Motor neuron (in vitro differentiated cells): ENCODE data around the gene SLC9B1. TPM values are rescaled to one million over a fixed set of nuclear protein-coding genes. Genes with fewer than 3 reads are reported as not detected.
"Not testable (repeated sequence)": the region's sequence is repeated elsewhere in the genome, so short reads cannot be mapped to it uniquely, and the experiment has no call there.

Source experiments
- ATAC-seq, 8 experiments: fragments of 200-7000 bp; cut with Tn5 transposase; replicated peaks in 6 of 8; 2 replicates each; pipeline ENCODE4 v1.8.0; 2021; ENCODE audit warnings: mild to moderate bottlenecking in 8 of 8, moderate library complexity in 8 of 8
- H3K27ac ChIP-seq, 2 donors: fragments of 250-450 bp; sonication (Bioruptor Pico); 2 replicates each; pipeline ENCODE4 v1.9.0; 2021; ENCODE audit warnings: antibody characterized with exemption in 2 of 2, mild to moderate bottlenecking in 2 of 2, moderate library complexity in 1 of 2
- H3K4me1 ChIP-seq, 2 donors: fragments of 250-450 bp; sonication (Bioruptor Pico); replicated peaks in 1 of 2; 2 replicates each; pipeline ENCODE4 v1.6.1; 2021; ENCODE audit warnings: antibody characterized with exemption in 2 of 2, mild to moderate bottlenecking in 2 of 2, moderate library complexity in 1 of 2
- H3K4me3 ChIP-seq, 5 donors: fragments of 250-450 bp; sonication (Bioruptor Pico); 2 replicates each; pipeline ENCODE4 v1.9.0; 2021; ENCODE audit warnings: antibody characterized with exemption in 5 of 5, mild to moderate bottlenecking in 5 of 5, moderate library complexity in 4 of 5
- WGBS, 10 experiments: fragments of 450-650 bp; shearing (Covaris generic); methylation state at CpG; one replicate each; pipeline ENCODE4 v1.0.0; 2022; 5-methylcytosine and 5-hydroxymethylcytosine counted together
- in situ Hi-C, 9 experiments: fragments of 400-800 bp; cut with MboI; loops; one replicate each; pipeline ENCODE4 v1.15.0; 2021; ENCODE audit warnings: low sequenced_read_pairs in 9 of 9, low pct_unique_long_range_greater_than_20kb in 2 of 9; ENCODE audit not compliant: unreplicated experiment in 9 of 9
- total RNA-seq, 8 experiments: library from RNA; unstranded; fragments of 300-600 nt; gene quantifications; 2 replicates each; pipeline versions ENCODE4 v1.2.3 to v1.2.4, GENCODE V29; 2022

The SLC9B1 gene
- total RNA-seq, 8 experiments from 2014 or later = 0.28 to 9.1 (median 0.81) TPM

DNA sequence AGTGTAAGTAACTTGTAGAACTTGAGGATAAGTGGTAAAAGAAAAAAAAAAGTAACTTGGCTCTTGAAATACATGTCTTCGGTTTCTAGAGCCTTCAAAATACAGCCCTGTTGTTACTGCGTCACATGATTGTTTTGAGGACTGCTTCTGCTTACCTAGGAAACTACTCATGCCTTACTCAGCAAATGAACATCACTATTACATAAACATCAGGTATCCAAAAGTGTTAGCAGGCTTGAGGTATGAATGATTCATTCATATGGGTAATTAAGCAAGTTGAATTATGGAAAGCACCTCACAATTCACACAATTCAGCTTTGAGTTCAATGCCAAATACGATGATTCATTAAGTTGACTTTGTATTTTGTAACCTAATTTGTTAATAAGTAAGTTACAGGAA, 129.6 kb downstream of the SLC9B1 start:
- ATAC-seq, H3K4me3 ChIP-seq, H3K4me1 ChIP-seq, in situ Hi-C loops, H3K27ac ChIP-seq: not testable (repeated sequence)
- WGBS, 10 experiments = 67 to 100% (median 97%) methylated on average over 1 to 3 of the region's 3 CpGs; no CpG with 5 or more reads in 4 of the 10 experiments

DNA sequence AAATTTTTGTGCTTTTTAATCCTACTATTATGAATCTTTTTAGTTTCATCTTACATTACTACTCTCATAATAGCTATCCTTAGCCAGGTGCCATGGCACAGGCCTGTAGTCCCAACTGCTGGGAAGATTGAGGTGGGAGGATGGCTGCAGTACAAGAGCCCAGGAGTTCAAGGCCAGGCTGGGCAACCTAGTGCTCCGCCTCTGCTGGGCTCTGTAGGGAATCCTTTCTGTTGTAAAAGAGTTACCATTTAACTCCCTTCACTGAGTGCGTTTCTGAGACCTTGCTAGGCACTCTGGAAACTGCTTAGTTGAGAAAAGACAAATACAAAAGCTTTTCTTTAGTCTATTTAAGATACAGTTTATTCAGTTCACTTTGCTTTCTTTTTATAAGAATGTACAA, 130.9 kb downstream of the SLC9B1 start:
- in situ Hi-C loops, ATAC-seq, H3K27ac ChIP-seq, H3K4me1 ChIP-seq, H3K4me3 ChIP-seq: not testable (repeated sequence)
- 0 to 100% (median 33%) methylated on average over 1 to 2 of the region's 2 CpGs; no CpG with 5 or more reads in 4 of the 10 experiments for WGBS, 10 experiments

DNA sequence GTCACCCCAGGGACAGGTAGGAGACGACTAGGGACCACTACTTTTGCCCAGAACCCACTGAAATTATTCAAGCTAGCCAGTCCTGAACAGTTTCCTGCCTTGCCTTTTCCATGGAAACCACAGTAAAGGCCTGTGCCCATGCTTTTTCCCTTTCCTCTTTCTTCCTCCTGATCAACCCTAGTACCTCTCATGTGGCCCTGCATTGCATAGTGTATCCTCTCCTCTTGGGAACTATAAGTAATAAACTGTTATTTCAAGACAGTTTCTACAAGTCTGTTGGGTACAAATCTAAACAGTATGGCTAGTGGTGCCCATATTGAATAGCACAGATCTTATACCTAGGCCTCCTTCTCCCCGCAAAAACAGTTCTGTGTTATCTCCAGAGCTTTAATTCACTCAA, 136.2 kb downstream of the SLC9B1 start:
- Histone ChIP-seq H3K4me1 (no peaks in the 10 kb centered on the region), H3K4me3 (no peak overlapping the region), H3K27ac (no peak overlapping the region)
- no peak for ATAC-seq
- WGBS, 10 experiments = 67 to 100% (median 100%) methylated on average over 1 to 2 of the region's 2 CpGs; no CpG with 5 or more reads in 3 of the 10 experiments
- in situ Hi-C loops = no loop called here

DNA sequence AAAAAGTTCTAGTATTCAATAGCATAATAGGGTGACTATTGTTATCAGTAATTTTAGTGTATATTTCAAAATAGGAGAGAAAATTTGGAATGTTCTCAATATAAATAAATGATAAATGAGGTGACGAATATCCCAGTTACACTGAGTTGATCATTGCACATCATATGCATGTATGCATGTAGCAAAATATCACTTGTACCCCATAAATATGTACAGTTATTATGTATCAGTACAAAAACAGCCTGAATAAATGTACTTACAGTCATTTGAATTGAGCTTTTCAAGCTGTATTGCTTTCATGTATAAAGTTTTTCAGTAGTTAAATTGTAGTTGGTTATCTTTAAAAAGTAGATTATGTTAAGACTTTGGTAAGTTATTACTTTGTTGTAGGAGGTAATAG, 138.2 kb downstream of the SLC9B1 start:
- Histone ChIP-seq H3K4me3 (no peak overlapping the region), H3K4me1 (no peaks in the 10 kb centered on the region), H3K27ac (no peak overlapping the region)
- in situ Hi-C loops = no loop called here
- peak in 1 of 8 experiments; percentile 83 for ATAC-seq
- 25 to 100% (median 89%) methylated on average over 1 of the region's 1 CpG; no CpG with 5 or more reads in 2 of the 10 experiments for WGBS, 10 experiments

DNA sequence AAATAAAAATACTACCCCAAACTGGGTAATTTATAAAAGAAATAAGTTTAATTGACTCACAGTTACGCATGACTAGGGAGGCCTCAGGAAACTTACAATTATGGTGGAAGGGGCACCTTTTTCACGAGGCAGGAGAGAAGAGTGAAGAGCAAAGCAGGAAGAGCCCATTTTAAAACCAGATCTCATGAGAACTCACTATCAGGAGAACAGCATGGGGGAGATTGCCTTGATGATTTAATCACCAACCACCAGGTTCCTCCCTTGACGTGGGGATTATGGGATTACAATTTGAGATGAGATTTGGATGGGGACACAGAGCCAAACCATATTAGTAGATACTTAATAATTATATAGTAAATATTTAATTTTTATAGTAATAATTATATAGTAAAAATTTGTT, 140.6 kb downstream of the SLC9B1 start:
- 70 to 100% (median 98%) methylated on average over 1 to 3 of the region's 3 CpGs for WGBS, 10 experiments
- no peaks in the 10 kb centered on the region for H3K4me1 ChIP-seq
- no peak overlapping the region for H3K4me3 ChIP-seq
- ATAC-seq = no peak
- in situ Hi-C loops = no loop called here
- H3K27ac ChIP-seq = no peak overlapping the region

DNA sequence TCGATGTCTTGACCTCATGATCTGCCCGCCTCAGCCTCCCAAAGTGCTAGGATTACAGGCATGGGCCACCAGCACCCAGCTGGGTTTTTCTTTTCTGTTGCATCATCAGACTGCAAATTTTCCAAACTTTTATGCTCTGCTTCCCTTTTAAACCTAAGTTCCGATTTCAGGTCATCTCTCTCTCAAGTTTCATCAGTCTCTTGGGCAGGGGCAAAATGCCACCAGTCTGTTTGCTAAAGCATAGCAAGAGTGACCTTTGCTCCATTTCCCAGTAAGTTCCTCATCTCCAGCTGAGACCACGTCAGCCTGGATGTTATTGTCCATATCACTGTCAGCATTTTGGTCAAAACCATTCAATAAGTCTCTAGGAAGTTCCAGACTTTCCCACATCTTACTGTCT, 141.2 kb downstream of the SLC9B1 start:
- WGBS, 10 experiments = 80 to 100% (median 100%) methylated on average over 1 to 3 of the region's 4 CpGs; no CpG with 5 or more reads in 2 of the 10 experiments
- H3K4me3 ChIP-seq, H3K27ac ChIP-seq, in situ Hi-C loops, ATAC-seq, H3K4me1 ChIP-seq: not testable (repeated sequence)

DNA sequence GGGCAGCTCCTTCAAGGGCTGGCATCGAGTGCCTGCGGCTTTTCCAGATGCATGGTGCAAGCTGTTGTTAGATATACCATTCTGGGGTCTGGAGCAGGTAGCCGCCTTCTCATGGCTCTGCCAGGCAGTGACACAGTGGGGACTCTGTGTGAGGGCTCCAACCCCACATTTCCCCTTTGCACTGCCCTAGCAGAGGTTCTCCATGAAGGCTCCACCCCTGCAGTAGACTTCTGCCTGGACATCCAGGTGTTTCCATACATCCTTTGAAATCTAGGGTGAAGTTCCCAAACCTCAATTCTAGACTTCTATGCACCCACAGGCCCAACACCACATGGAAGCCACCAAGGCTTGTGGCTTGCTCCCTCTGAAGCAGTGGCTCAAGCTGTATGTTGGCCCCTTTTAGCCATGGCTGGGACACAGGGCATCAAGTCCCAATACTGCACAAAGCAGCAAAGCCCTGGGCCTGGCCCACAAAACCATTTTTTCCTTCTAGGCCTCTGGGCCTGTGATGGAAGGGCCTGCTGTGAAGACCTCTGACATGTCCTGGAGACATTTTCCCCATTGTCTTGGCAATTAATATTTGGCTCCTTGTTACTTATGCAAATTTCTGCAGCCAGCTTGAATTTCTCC, 141.9 kb downstream of the SLC9B1 start:
- H3K4me1 ChIP-seq, in situ Hi-C loops, ATAC-seq, H3K4me3 ChIP-seq, H3K27ac ChIP-seq: not testable (repeated sequence)
- 100% methylated on average over 1 to 2 of the region's 3 CpGs; no CpG with 5 or more reads in 8 of the 10 experiments for WGBS, 10 experiments

DNA sequence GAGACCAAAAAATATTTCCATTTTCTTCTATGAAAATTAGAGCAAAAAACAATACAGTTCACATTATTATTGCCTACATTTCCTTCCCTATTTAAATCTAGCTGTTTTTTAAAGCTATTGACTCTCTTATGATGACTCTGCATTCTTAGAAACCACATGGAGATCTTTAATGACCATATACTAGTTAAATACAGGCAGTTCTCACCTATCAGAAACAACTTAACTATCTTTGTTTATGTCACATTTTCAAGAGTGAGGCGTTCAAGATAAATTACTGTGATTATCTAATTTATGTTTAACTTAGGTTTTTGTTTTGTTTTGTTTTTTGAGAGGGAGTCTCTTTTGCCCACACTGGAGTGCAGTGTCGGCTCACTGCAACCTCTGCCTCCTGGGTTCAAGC, 147.7 kb downstream of the SLC9B1 start:
- WGBS, 10 experiments = 80 to 100% (median 100%) methylated on average over 1 to 2 of the region's 2 CpGs; no CpG with 5 or more reads in 2 of the 10 experiments

DNA sequence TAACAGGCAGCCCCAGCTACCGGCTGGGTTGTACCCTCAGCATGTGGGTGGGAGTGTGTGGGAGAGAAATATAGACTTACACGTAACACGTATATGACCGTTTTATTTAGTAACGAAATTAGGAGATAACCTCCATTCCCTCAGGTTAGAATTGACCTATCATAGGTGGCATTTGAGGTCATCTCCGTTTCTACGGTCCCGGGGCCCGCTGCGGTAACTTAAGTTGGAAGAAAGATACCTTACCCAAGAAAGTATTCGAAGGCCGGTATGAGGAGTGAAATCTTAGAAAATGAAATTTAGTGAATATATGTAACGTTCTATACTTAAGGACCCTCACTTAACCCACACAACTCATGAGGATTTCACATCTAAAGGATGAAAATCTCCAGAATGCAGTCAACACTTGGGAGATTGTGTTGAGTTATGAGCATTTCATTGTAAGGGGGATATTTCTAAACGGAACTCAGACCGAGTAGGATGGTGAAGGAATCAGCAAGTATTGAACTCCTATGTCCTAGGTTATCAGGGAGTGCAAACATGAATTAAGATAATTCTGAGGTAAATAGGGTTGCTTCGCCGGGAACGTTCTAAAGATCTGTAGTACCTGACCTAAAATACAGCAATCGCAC, 149.8 kb downstream of the SLC9B1 start:
- in situ Hi-C loops = no loop called here
- WGBS, 10 experiments = 3 to 24% (median 9%) methylated on average over 1 to 19 of the region's 19 CpGs
- Histone ChIP-seq H3K4me3 (peak overlapping the region; percentile 50 to 81 (median 65)), H3K27ac (peak overlapping the region; percentile 94 to 95), H3K4me1 (peaks cover 5 to 30% of the 10 kb centered on the region in 2 donors)
- peak in 3 of 8 experiments; percentile 24 to 32 (median 26) for ATAC-seq

More for the DNA sequence above, 147.7 kb downstream of the SLC9B1 start:
- Histone ChIP-seq H3K27ac (no peak overlapping the region), H3K4me1 (peaks cover 5 to 24% of the 10 kb centered on the region in 2 donors), H3K4me3 (no peak overlapping the region)
- no peak for ATAC-seq
- in situ Hi-C loops = no loop called here

DNA sequence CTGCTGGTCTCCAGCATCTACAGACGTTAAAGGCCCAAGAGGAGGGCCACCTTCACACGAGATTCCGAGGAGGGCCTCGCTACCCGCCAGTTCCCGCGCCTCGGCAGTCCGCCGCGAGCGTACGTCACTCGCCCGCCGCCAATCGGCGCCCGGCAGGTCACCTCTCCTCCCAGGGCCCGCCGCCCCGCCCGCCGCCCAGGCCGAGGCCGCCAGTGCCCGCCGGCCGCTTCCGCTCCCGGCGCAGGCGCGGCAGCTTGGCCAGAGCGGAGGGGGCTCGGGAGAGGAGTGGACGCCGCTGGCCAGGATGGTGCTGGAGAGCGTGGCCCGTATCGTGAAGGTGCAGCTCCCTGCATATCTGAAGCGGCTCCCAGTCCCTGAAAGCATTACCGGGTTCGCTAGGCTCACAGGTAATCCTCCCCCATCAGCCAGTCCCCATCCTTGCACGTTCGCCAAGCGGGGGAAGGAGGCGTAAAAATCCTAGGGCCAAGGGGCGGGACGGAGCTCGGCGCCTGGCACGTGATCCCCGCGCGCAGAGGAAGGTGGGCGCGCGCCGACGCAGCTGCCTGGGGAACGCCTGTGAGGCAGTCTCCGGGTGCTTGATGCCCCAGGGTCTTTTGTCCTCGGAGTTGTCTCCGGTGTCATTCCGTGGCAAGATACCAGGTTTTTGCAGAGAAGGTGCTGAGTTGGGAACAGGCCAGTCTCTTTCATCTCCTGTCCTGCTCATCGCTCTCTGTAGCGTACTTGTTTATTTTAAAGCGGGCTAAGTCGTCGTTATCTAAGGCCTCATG, 150.5 kb downstream of the SLC9B1 start, which contains the start of gene CISD2:
TSS of gene CISD2 (plus strand) at position 212 of the 788 bp plus-strand sequence. CDS start at position 305, 93 bp downstream.
- peak; percentile 88 to 94 (median 94) for ATAC-seq
- peaks cover 5 to 30% of the 10 kb centered on the region in 2 donors for H3K4me1 ChIP-seq
- H3K4me3 ChIP-seq = peak within 1 kb of the TSS; percentile 50 to 81 (median 65)
- in situ Hi-C loops = no loop called here
- peak within 1 kb of the TSS; percentile 94 to 95 for H3K27ac ChIP-seq
- 0 to 1% (median 0%) methylated on average over 2 to 35 of the region's 71 CpGs; no CpG with 5 or more reads in 4 of the 10 experiments for WGBS, 10 experiments

DNA sequence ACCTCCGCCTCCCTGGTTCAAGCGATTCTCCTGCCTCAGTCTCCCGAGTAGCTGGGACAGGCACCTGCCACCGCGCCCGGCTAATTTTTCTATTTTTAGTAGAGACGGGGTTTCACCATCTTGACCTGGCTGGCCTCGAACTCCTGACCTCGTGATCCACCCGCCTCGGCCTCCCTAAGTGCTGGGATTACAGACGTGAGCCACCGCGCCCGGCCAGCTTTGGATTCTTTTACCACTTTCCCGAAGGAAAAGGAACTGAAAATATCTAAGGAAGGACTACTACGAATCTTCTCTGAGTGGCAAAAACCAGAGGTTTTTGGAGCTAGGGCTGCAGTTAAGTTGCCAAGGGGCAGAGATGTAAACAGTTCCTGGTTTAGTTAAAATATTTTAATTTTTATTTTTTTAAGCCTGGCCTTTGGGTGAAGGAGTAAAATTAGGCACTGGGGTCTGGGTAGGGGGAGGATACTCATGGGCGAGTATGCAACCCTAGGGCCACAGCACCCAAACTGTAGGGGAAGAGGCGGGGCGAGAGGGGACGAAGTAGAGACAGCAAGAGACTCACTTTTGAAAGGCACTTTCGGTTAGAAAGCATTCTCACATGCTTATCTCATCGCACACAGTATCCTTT, 151.2 kb downstream of the SLC9B1 start:
- peak in 2 of 8 experiments; percentile 16 to 33 for ATAC-seq
- peak overlapping the region; percentile 50 to 81 (median 65) for H3K4me3 ChIP-seq
- H3K27ac ChIP-seq = peak overlapping the region; percentile 94 to 95
- peaks cover 5 to 30% of the 10 kb centered on the region in 2 donors for H3K4me1 ChIP-seq
- 0 to 39% (median 8%) methylated on average over 1 to 12 of the region's 23 CpGs; no CpG with 5 or more reads in 2 of the 10 experiments for WGBS, 10 experiments
- in situ Hi-C loops = no loop called here

DNA sequence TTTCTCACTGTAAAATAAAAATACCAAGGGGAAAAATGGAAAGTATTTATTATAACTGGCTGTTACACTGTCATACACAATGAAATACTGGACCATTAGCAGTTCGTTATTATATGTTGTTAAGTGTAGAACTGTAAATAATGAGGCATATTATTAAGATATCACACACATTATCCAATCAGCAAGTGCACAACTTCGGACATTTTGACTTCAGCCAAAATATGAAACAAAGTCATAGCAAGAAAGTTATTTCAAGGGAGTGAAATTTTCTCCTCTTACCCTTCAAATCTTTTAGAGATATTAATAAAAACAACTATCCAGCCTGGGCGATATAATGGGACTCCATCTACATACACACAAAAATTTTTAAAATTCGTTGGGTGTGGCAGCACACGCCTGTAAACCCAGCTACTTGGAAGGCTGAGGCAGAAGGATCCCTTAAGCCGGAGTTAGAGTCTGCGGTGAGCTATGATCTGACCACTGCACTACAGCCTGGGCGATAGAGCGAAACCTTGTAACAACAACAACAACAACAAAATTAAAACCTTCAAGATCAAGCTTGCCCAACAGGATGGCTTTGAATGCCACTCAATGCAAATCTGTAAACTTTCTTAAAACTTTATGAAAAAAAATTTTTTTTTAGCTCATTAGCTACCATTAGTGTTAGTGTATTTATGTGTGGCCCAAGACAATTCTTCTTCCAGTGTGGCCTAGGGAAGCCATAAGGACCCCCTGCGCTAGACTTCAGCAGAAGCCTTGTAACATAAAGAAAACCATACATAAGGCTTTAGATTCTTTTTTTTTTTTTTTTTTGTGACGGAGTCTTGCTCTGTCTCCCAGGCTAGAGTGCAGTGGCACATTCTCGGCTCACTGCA, 152.0 kb downstream of the SLC9B1 start:
- Histone ChIP-seq H3K4me3 (peak overlapping the region; percentile 50 to 81 (median 65)), H3K27ac (peak overlapping the region; percentile 94 to 95), H3K4me1 (peaks cover 5 to 30% of the 10 kb centered on the region in 2 donors)
- no peak for ATAC-seq
- WGBS, 10 experiments = 17 to 89% (median 64%) methylated on average over 1 to 11 of the region's 12 CpGs
- in situ Hi-C loops = no loop called here
